MM.1S (cell line): ENCODE results near the gene RNFT2.

Experiments used
- CTCF ChIP-seq: fragments of 300-600 bp; sonication (generic); IDR thresholded peaks from 2 replicates; pipeline ENCODE4 v1.5.1; 2016; ENCODE audit warnings: antibody characterized with exemption, low read length, mixed read lengths
- EZH2 ChIP-seq: fragments of 300-600 bp; sonication (generic); optimal IDR thresholded peaks from 2 replicates; pipeline ENCODE3; 2017; ENCODE audit warnings: low read depth, mild to moderate bottlenecking, antibody characterized with exemption, low read length, mixed read lengths
- EZH2phosphoT487 ChIP-seq: fragments of 300-600 bp; sonication (generic); IDR thresholded peaks from 2 replicates; pipeline ENCODE4 v1.6.1; 2018; ENCODE audit warnings: antibody characterized with exemption, low read length

- no peak for TF ChIP-seq CTCF
- no peak for TF ChIP-seq EZH2
- TF ChIP-seq EZH2phosphoT487 = no peak
Measured at GRCh38 chr12:116774020-116774419, 35.9 kb downstream of the RNFT2 start.
